ENCODE measurements around the gene CCDC171.

DNA sequence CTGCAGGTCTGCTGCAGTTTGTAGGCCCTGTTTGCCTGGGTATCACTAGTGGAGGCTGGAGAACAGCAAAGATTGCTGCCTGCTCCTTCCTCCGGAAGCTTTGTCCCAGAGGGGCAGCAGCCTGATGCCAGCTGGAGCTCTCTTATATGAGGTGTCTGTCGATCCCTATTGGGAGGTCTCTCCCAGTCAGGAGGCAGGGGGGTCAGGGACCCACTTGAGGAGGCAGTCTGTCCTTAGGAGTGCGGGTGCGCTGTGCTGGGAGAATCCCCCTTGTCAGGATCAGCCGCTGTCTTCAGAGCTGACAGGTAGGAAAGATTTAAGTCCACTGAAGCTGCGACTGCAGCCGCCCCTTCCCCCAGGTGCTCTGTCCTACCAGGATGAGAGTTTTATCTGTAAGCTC, 64.9 kb downstream of the CCDC171 start:
- TF ChIP-seq, protein P1, sequence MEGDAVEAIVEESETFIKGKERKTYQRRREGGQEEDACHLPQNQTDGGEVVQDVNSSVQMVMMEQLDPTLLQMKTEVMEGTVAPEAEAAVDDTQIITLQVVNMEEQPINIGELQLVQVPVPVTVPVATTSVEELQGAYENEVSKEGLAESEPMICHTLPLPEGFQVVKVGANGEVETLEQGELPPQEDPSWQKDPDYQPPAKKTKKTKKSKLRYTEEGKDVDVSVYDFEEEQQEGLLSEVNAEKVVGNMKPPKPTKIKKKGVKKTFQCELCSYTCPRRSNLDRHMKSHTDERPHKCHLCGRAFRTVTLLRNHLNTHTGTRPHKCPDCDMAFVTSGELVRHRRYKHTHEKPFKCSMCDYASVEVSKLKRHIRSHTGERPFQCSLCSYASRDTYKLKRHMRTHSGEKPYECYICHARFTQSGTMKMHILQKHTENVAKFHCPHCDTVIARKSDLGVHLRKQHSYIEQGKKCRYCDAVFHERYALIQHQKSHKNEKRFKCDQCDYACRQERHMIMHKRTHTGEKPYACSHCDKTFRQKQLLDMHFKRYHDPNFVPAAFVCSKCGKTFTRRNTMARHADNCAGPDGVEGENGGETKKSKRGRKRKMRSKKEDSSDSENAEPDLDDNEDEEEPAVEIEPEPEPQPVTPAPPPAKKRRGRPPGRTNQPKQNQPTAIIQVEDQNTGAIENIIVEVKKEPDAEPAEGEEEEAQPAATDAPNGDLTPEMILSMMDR (IDR thresholded peaks at IDR 0.05) = no peak
- no peak for TF ChIP-seq POLR2AphosphoS5 (IDR thresholded peaks at IDR 0.05)
- no peak for TF ChIP-seq POLR2A (IDR thresholded peaks at IDR 0.05)

Measured in suprapubic skin (tissue), 4 donors.